IMR-90 (cell line): Measurements from ENCODE around the gene EML1. TPM values are rescaled to one million over a fixed set of nuclear protein-coding genes. Genes with fewer than 3 reads are reported as not detected.

ENCODE experiments used
- ATAC-seq: fragments of 200-7000 bp; cut with Tn5 transposase; 2 replicates; pipeline ENCODE4 v1.9.1; 2020; ENCODE audit warnings: low read depth, mild to moderate bottlenecking, moderate library complexity
- BruUV-seq: library from RNA; stranded (reverse); fragments of 400-500 nt; replicated peaks from 2 replicates; lab custom pipeline; 2021; lab: Mats Ljungman, UMichigan
- CTCF ChIA-PET: fragments of 300-600 bp; formaldehyde crosslinking; extraction: SDS; loops from one replicate; lab custom pipeline; 2021; ENCODE audit warnings: antibody characterized with exemption; lab: Yijun Ruan, JAX
- POLR2A ChIA-PET: fragments of 300-600 bp; sonication (Branson Sonifier 250); formaldehyde crosslinking; loops from one replicate; lab custom pipeline; 2022; ENCODE audit warnings: antibody characterized with exemption; ENCODE audit not compliant: unreplicated experiment; lab: Charles Lee
- DNase-seq: peaks from one replicate; pipeline ENCODE4 v3.0.0; 2013
- H2AFZ ChIP-seq: replicated peaks from 2 replicates; pipeline ENCODE3; 2013; ENCODE audit warnings: low read length, mild to moderate bottlenecking; ENCODE audit not compliant: poor library complexity
- H2AK5ac ChIP-seq: 2 replicates; pipeline ENCODE4 v1.6.1; 2013; ENCODE audit warnings: low read depth, low read length, inconsistent platforms
- H2AK9ac ChIP-seq: replicated peaks from 2 replicates; pipeline ENCODE3; 2013; ENCODE audit warnings: mild to moderate bottlenecking, low read depth, low read length, moderate library complexity; ENCODE audit not compliant: poor library complexity
- H2BK120ac ChIP-seq: 2 replicates; pipeline ENCODE4 v1.6.1; 2013; ENCODE audit warnings: low read depth, low read length, inconsistent platforms
- H2BK15ac ChIP-seq: 3 replicates; pipeline ENCODE4 v1.6.1; 2013; ENCODE audit warnings: low read depth, low read length, inconsistent platforms
- H2BK20ac ChIP-seq: 2 replicates; pipeline ENCODE4 v1.6.1; 2013; ENCODE audit warnings: low read depth, mild to moderate bottlenecking, inconsistent platforms, low read length, moderate library complexity
- H2BK5ac ChIP-seq: 2 replicates; pipeline ENCODE4 v1.6.1; 2013; ENCODE audit warnings: mild to moderate bottlenecking, low read depth, low read length, inconsistent platforms; ENCODE audit not compliant: poor library complexity, severe bottlenecking
- H3K14ac ChIP-seq: replicated peaks from 2 replicates; pipeline ENCODE4 v1.6.1; 2013; ENCODE audit warnings: low read depth, low read length, inconsistent platforms
- H3K18ac ChIP-seq: 2 replicates; pipeline ENCODE4 v1.6.1; 2013; ENCODE audit warnings: low read depth, low read length, control low read depth
- H3K23ac ChIP-seq: 2 replicates; pipeline ENCODE4 v1.6.1; 2013; ENCODE audit warnings: low read depth, low read length, inconsistent platforms
- H3K27ac ChIP-seq: 2 replicates; pipeline ENCODE4 v1.5.1; 2013; ENCODE audit warnings: mild to moderate bottlenecking, control low read depth, low read length; ENCODE audit not compliant: insufficient read depth
- H3K27me3 ChIP-seq: 2 replicates; pipeline ENCODE4 v1.6.1; 2013; ENCODE audit warnings: low read length; ENCODE audit not compliant: control insufficient read depth, insufficient read depth
- H3K36me3 ChIP-seq: 2 replicates; pipeline ENCODE4 v1.6.1; 2013; ENCODE audit warnings: low read length, mixed read lengths; ENCODE audit not compliant: control insufficient read depth, insufficient read depth
- H3K4ac ChIP-seq: 2 replicates; pipeline ENCODE4 v1.6.1; 2013; ENCODE audit warnings: low read depth, low read length, inconsistent platforms
- H3K4me1 ChIP-seq: 2 replicates; pipeline ENCODE4 v1.6.1; 2013; ENCODE audit warnings: low read length, mixed read lengths; ENCODE audit not compliant: control insufficient read depth, insufficient read depth
- H3K4me2 ChIP-seq: 2 replicates; pipeline ENCODE4 v1.6.1; 2013; ENCODE audit warnings: low read depth, mild to moderate bottlenecking, control low read depth, low read length, moderate library complexity
- H3K4me3 ChIP-seq: 2 replicates; pipeline ENCODE4 v1.5.1; 2013; ENCODE audit warnings: low read depth, mild to moderate bottlenecking, control low read depth, low read length, moderate library complexity; ENCODE audit not compliant: insufficient read depth
- H3K56ac ChIP-seq: 2 replicates; pipeline ENCODE4 v1.6.1; 2013; ENCODE audit warnings: low read length, inconsistent platforms; ENCODE audit not compliant: insufficient read depth; ENCODE audit errors: extremely low read depth
- H3K79me1 ChIP-seq, 2 experiments: 2 replicates each; pipeline ENCODE4 v1.6.1; 2013; ENCODE audit warnings: low read length in 2 of 2, inconsistent platforms in 1 of 2, low read depth in 1 of 2
- H3K9ac ChIP-seq: 2 replicates; pipeline ENCODE4 v1.6.1; 2013; ENCODE audit warnings: low read depth, low read length, control low read depth
- H3K9me1 ChIP-seq: 2 replicates; pipeline ENCODE4 v1.6.1; 2013; ENCODE audit warnings: low read length, inconsistent platforms; ENCODE audit not compliant: insufficient read depth
- H3K9me3 ChIP-seq: 2 replicates; pipeline ENCODE4 v1.6.1; 2013; ENCODE audit warnings: low read length; ENCODE audit not compliant: control insufficient read depth, insufficient read depth
- H4K20me1 ChIP-seq: 2 replicates; pipeline ENCODE4 v1.6.1; 2013; ENCODE audit warnings: low read length, inconsistent platforms; ENCODE audit not compliant: insufficient read depth
- H4K5ac ChIP-seq: 2 replicates; pipeline ENCODE4 v1.6.1; 2013; ENCODE audit warnings: mild to moderate bottlenecking, low read depth, low read length, control low read depth
- H4K8ac ChIP-seq, 2 experiments: 2 replicates each; pipeline ENCODE4 v1.6.1; 2013; ENCODE audit warnings: low read depth in 2 of 2, low read length in 2 of 2, control low read depth in 1 of 2, inconsistent platforms in 1 of 2
- H4K91ac ChIP-seq: 2 replicates; pipeline ENCODE4 v1.6.1; 2013; ENCODE audit warnings: low read depth, low read length, inconsistent platforms; ENCODE audit not compliant: insufficient read depth
- MAFK ChIP-seq: IDR thresholded peaks from 2 replicates; pipeline ENCODE4 v1.6.1; 2012; ENCODE audit warnings: low read depth, low read length, improper control_type of control experiment
- WGBS, 2 experiments: methylation state at CpG; one replicate each; pipeline versions ENCODE4 v1.1.5 to v1.1.7; 2013; ENCODE audit warnings: missing lambda C conversion rate in 2 of 2; ENCODE audit not compliant: insufficient read length in 1 of 2; ENCODE audit errors: extremely low coverage in 2 of 2; 5-methylcytosine and 5-hydroxymethylcytosine counted together
- dilution Hi-C: fragments of 300-500 bp; cut with HindIII; formaldehyde crosslinking; loops from one replicate; pipeline ENCODE4 v1.14.3; 2018; ENCODE audit warnings: low sequenced_read_pairs; ENCODE audit not compliant: unreplicated experiment
- in situ Hi-C: fragments of 300-500 bp; cut with MboI; formaldehyde crosslinking; loops from 3 replicates; pipeline ENCODE4 v1.14.3; 2019; ENCODE audit warnings: low sequenced_read_pairs, inconsistent platforms, mixed read lengths
- intact Hi-C: fragments of 100-400 bp; cut with micrococcal nuclease; formaldehyde crosslinking; loops from 2 replicates; pipeline ENCODE4 v1.10.0; 2022
- polyA plus RNA-seq, 3 experiments: library from polyadenylated mRNA; depleted of rRNA; stranded (reverse); fragments of >200 nt; gene quantifications; 2 replicates each; pipeline ENCODE4 v1.2.3, GENCODE V29; 2012; ENCODE audit warnings: low replicate concordance in 1 of 3
- total RNA-seq: library from RNA; depleted of rRNA; stranded (reverse); fragments of >200 nt; gene quantifications from 2 replicates; pipeline ENCODE4 v1.2.3, GENCODE V29; 2012

EML1 gene
- total and polyA plus RNA-seq, 2 of the 4 experiments (the other 2 are of a cell fraction): 14.0 to 42.3 TPM

DNA sequence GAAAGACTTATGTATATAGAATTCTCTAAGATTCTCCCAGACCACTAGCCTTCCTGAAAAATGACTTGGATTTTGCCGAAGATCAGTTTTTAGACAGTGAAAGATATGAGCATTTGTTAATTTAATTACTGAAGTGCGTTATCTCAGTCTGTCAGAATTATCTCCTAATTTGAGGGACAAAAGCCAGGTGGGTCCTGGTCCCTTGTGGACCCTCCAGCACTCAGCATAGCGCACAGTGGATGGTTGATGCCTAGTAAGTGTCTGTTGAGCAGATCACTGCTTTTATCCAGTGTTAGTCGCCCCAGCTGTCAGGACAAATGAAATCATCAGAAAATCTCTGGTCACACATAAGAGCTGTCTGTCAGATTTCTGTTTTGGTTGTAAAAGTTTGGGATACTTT, 80.4 kb downstream of the EML1 start:
- no peaks in the 10 kb centered on the region for H4K20me1 ChIP-seq
- H3K18ac ChIP-seq: no peak overlapping the region
- no peak overlapping the region for H3K4ac ChIP-seq
- dilution Hi-C loops: no loop called here
- no peaks in the 10 kb centered on the region for H3K27me3 ChIP-seq
- no peak overlapping the region for H4K8ac ChIP-seq
- TF ChIP-seq MAFK: no peak
- H3K79me1 ChIP-seq: peaks cover 10 to 24% of the 10 kb centered on the region in 2 experiments; a peak in 3 of 4 replicates
- no peak overlapping the region for H2BK15ac ChIP-seq
- H3K4me1 ChIP-seq: peaks cover 4% of the 10 kb centered on the region
- no CpG with 5 or more reads among the region's 4 CpGs for WGBS, 2 experiments
- intact Hi-C loops: no loop called here
- in situ Hi-C loops: no loop called here
- no peak overlapping the region for H3K9ac ChIP-seq
- H3K4me3 ChIP-seq: no peak overlapping the region
- no peak overlapping the region for H4K91ac ChIP-seq
- H3K36me3 ChIP-seq: 0 out of 2 replicates have a peak, but pooled peaks cover 2% of the 10 kb centered on the region
- CTCF ChIA-PET: interaction anchor here (1.0 kb wide), 1 partner anchor 12 kb away, joined by 3 read pairs; no protein-coding TSS in a partner anchor
- no peak overlapping the region for H3K56ac ChIP-seq
- no peak overlapping the region for H2AK5ac ChIP-seq
- H2BK5ac ChIP-seq: no peak overlapping the region
- H3K9me3 ChIP-seq: no peaks in the 10 kb centered on the region
- no TSS peak for BruUV-seq
- no peak overlapping the region for H2BK120ac ChIP-seq
- H3K4me2 ChIP-seq: no peak overlapping the region
- no peak overlapping the region for H4K5ac ChIP-seq
- POLR2A ChIA-PET: no interaction called here
- DNase-seq: no peak
- no peak for ATAC-seq
- no peak overlapping the region for H3K23ac ChIP-seq
- H3K9me1 ChIP-seq: 0 out of 2 replicates have a peak, but pooled peaks cover 2% of the 10 kb centered on the region
- no peak overlapping the region for H3K14ac ChIP-seq
- H2AFZ ChIP-seq: no peak overlapping the region
- no peak overlapping the region for H3K27ac ChIP-seq
- H2BK20ac ChIP-seq: no peak overlapping the region
- no peak overlapping the region for H2AK9ac ChIP-seq
